Panc1 (cell line): ENCODE data around the gene MBTD1.

Source experiments
- TF ChIP-seq, protein P1 (sequence below): fragments of 450-650 bp; IDR thresholded peaks from 2 replicates; pipeline ENCODE4 v1.5.1; 2017; ENCODE audit warnings: mild to moderate bottlenecking
- TF ChIP-seq, protein P2 (sequence below), 2 experiments: IDR thresholded peaks; 2 replicates each; pipeline ENCODE4 v1.6.1; 2011 to 2012; ENCODE audit warnings: low read depth in 2 of 2, control low read depth in 1 of 2, low read length in 1 of 2, mild to moderate bottlenecking in 1 of 2, moderate library complexity in 1 of 2; ENCODE audit not compliant: insufficient read depth in 1 of 2

DNA sequence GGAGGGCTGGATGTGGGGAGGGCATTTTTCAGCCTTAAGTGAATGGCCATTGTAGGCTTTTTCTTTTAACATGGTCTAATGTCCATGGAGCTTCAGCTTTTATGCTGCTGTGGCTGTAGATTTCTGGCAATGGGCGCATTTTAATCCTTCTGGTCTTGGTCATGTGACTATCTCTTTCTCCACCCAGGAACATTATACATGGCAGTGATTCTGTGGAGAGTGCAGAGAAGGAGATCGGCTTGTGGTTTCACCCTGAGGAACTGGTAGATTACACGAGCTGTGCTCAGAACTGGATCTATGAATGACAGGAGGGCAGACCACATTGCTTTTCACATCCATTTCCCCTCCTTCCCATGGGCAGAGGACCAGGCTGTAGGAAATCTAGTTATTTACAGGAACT is 98.3 kb downstream of the MBTD1 start:
- TF ChIP-seq, protein P1, sequence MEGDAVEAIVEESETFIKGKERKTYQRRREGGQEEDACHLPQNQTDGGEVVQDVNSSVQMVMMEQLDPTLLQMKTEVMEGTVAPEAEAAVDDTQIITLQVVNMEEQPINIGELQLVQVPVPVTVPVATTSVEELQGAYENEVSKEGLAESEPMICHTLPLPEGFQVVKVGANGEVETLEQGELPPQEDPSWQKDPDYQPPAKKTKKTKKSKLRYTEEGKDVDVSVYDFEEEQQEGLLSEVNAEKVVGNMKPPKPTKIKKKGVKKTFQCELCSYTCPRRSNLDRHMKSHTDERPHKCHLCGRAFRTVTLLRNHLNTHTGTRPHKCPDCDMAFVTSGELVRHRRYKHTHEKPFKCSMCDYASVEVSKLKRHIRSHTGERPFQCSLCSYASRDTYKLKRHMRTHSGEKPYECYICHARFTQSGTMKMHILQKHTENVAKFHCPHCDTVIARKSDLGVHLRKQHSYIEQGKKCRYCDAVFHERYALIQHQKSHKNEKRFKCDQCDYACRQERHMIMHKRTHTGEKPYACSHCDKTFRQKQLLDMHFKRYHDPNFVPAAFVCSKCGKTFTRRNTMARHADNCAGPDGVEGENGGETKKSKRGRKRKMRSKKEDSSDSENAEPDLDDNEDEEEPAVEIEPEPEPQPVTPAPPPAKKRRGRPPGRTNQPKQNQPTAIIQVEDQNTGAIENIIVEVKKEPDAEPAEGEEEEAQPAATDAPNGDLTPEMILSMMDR = no peak
- TF ChIP-seq, protein P2, sequence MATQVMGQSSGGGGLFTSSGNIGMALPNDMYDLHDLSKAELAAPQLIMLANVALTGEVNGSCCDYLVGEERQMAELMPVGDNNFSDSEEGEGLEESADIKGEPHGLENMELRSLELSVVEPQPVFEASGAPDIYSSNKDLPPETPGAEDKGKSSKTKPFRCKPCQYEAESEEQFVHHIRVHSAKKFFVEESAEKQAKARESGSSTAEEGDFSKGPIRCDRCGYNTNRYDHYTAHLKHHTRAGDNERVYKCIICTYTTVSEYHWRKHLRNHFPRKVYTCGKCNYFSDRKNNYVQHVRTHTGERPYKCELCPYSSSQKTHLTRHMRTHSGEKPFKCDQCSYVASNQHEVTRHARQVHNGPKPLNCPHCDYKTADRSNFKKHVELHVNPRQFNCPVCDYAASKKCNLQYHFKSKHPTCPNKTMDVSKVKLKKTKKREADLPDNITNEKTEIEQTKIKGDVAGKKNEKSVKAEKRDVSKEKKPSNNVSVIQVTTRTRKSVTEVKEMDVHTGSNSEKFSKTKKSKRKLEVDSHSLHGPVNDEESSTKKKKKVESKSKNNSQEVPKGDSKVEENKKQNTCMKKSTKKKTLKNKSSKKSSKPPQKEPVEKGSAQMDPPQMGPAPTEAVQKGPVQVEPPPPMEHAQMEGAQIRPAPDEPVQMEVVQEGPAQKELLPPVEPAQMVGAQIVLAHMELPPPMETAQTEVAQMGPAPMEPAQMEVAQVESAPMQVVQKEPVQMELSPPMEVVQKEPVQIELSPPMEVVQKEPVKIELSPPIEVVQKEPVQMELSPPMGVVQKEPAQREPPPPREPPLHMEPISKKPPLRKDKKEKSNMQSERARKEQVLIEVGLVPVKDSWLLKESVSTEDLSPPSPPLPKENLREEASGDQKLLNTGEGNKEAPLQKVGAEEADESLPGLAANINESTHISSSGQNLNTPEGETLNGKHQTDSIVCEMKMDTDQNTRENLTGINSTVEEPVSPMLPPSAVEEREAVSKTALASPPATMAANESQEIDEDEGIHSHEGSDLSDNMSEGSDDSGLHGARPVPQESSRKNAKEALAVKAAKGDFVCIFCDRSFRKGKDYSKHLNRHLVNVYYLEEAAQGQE (IDR thresholded peaks at IDR 0.05; ENCODE audit: insufficient read depth in 1 of 2, low read depth in 2 of 2, low read length in 1 of 2) = no peak
